ENCODE data around the gene BEND7.

- no peak for TF ChIP-seq HINFP (tag; conservative IDR thresholded peaks at IDR 0.05; ENCODE audit: low read depth)
- TF ChIP-seq, protein P1, sequence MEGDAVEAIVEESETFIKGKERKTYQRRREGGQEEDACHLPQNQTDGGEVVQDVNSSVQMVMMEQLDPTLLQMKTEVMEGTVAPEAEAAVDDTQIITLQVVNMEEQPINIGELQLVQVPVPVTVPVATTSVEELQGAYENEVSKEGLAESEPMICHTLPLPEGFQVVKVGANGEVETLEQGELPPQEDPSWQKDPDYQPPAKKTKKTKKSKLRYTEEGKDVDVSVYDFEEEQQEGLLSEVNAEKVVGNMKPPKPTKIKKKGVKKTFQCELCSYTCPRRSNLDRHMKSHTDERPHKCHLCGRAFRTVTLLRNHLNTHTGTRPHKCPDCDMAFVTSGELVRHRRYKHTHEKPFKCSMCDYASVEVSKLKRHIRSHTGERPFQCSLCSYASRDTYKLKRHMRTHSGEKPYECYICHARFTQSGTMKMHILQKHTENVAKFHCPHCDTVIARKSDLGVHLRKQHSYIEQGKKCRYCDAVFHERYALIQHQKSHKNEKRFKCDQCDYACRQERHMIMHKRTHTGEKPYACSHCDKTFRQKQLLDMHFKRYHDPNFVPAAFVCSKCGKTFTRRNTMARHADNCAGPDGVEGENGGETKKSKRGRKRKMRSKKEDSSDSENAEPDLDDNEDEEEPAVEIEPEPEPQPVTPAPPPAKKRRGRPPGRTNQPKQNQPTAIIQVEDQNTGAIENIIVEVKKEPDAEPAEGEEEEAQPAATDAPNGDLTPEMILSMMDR (IDR thresholded peaks at IDR 0.05 in 2 of 3, conservative IDR thresholded peaks at IDR 0.05 in 1 of 3; ENCODE audit: insufficient read depth in 2 of 3, low read depth in 1 of 3, low read length in 3 of 3): no peak
- TF ChIP-seq ZNF766 (CRISPR knock-in tag; conservative IDR thresholded peaks at IDR 0.05): no peak
- TF ChIP-seq POLR2A (conservative IDR thresholded peaks at IDR 0.05): no peak
- no peak for TF ChIP-seq MLLT1 (IDR thresholded peaks at IDR 0.05)
- TF ChIP-seq CREM (IDR thresholded peaks at IDR 0.05; ENCODE audit: low read depth): no peak
- no peak for TF ChIP-seq ZFX (CRISPR knock-in tag; IDR thresholded peaks at IDR 0.05)
- TF ChIP-seq NR2F6 (CRISPR knock-in tag; IDR thresholded peaks at IDR 0.05): no peak
Measured at GRCh38 chr10:13573960-13574359, 45.1 kb upstream of the BEND7 start.

Data from K562 (cell line).